GM19452 (cell line): ENCODE data around the gene FUCA2.
A peak's percentile ranks its signal among the peaks of the same experiment; 100 is the strongest.
"Not testable (repeated sequence)": the region's sequence is repeated elsewhere in the genome, so short reads cannot be mapped to it uniquely, and the experiment has no call there.

Experiments
- ATAC-seq: cut with Tn5 transposase; IDR thresholded peaks from one replicate; pipeline ENCODE4 v1.9.1; 2021; ENCODE audit not compliant: unreplicated experiment

The FUCA2 gene

GRCh38 chr6:143501851-143502250, 9.7 kb downstream of the FUCA2 start:
- ATAC-seq, result no peak

GRCh38 chr6:143498428-143498827, 13.1 kb downstream of the FUCA2 start:
- ATAC-seq, result no peak

GRCh38 chr6:143496974-143497373, 14.5 kb downstream of the FUCA2 start:
- no peak for ATAC-seq

GRCh38 chr6:143490775-143491174, 20.7 kb downstream of the FUCA2 start:
- ATAC-seq, result no peak

GRCh38 chr6:143490244-143490643, 21.3 kb downstream of the FUCA2 start:
- ATAC-seq, result no peak

- ATAC-seq, result no peak
These were observed 24.8 kb downstream of the FUCA2 start for GRCh38 chr6:143486752-143487151.

GRCh38 chr6:143485967-143486366, 25.6 kb downstream of the FUCA2 start:
- ATAC-seq, result no peak

- ATAC-seq, result no peak
These were observed 28.9 kb downstream of the FUCA2 start for GRCh38 chr6:143482593-143482992.

- no peak for ATAC-seq
These were observed 32.9 kb downstream of the FUCA2 start for GRCh38 chr6:143478479-143479062.

- no peak for ATAC-seq
These were observed 35.0 kb downstream of the FUCA2 start for GRCh38 chr6:143476545-143476944.

- ATAC-seq, result no peak
These were observed 39.7 kb downstream of the FUCA2 start for GRCh38 chr6:143471822-143472221.

- ATAC-seq, result not testable (repeated sequence)
These were observed 42.7 kb downstream of the FUCA2 start for GRCh38 chr6:143468823-143469222.

- no peak for ATAC-seq
These were observed 43.5 kb downstream of the FUCA2 start for GRCh38 chr6:143468026-143468425.

- no peak for ATAC-seq
These were observed 46.0 kb downstream of the FUCA2 start for GRCh38 chr6:143465546-143465945.

- ATAC-seq, result no peak
These were observed 53.8 kb downstream of the FUCA2 start for GRCh38 chr6:143457563-143458359.

- no peak for ATAC-seq
These were observed 60.0 kb downstream of the FUCA2 start for GRCh38 chr6:143451531-143451930.

GRCh38 chr6:143450453-143451371, 60.8 kb downstream of the FUCA2 start, which contains the start of the genes ADAT2 and PEX3:
ADAT2 (minus strand) TSS chr6:143450695; CDS start chr6:143450658, 37 bp downstream.
PEX3 (plus strand) TSS chr6:143450805; CDS start chr6:143451043, 238 bp downstream.
- ATAC-seq, result peak; percentile 96

- ATAC-seq, result peak; percentile 9
These were observed 61.6 kb downstream of the FUCA2 start for GRCh38 chr6:143449714-143450452.

- no peak for ATAC-seq
These were observed 62.3 kb downstream of the FUCA2 start for GRCh38 chr6:143449082-143449713.

GRCh38 chr6:143447865-143448264, 63.7 kb downstream of the FUCA2 start:
- ATAC-seq, result not testable (repeated sequence)
